ENCODE data around the gene ACACB. TPM values are rescaled to one million over a fixed set of nuclear protein-coding genes. Genes with fewer than 3 reads are reported as not detected.

ACACB gene
- total and polyA plus RNA-seq, 7 experiments from 2014 or later: 3.8 to 58.3 (median 30.9) TPM

GRCh38 chr12:109244073-109244472 is 127.7 kb downstream of the ACACB start:
- ChIA-PET CTCF (no interaction called here), POLR2A (no interaction called here)
- Histone ChIP-seq H3K9me3 (ENCODE audit: control insufficient read depth in 2 of 3, low read length in 3 of 3) (no peaks in the 10 kb centered on the region), H3K27me3 (ENCODE audit: control insufficient read depth in 2 of 2, insufficient read depth in 2 of 2, low read length in 2 of 2) (no peaks in the 10 kb centered on the region), H3K36me3 (ENCODE audit: control insufficient read depth in 2 of 3, insufficient read depth in 3 of 3, low read length in 3 of 3) (peaks cover 0 to 49% (median 0%) of the 10 kb centered on the region in 3 experiments), H3K4me3 (ENCODE audit: low read length) (no peak overlapping the region), H3K4me1 (ENCODE audit: control insufficient read depth in 2 of 2, insufficient read depth in 2 of 2, low read length in 2 of 2) (no peaks in the 10 kb centered on the region), H3K27ac (ENCODE audit: low read depth, low read length) (no peak overlapping the region)
- Mint-ChIP-seq H3K27ac (no peak overlapping the region), H3K4me3 (no peak overlapping the region), H3K27me3 (no peaks in the 10 kb centered on the region), H3K4me1 (peaks cover 0 to 2% (median 0%) of the 10 kb centered on the region in 7 donors), H3K9me3 (no peaks in the 10 kb centered on the region), H3K36me3 (peaks cover 0 to 80% (median 40%) of the 10 kb centered on the region in 5 donors)
- intact Hi-C loops (cut with micrococcal nuclease): no loop called here
- ATAC-seq: no peak
- no peak for DNase-seq

GRCh38 chr12:109246221-109246620 is 129.8 kb downstream of the ACACB start:
- Histone ChIP-seq H3K4me1 (ENCODE audit: control insufficient read depth in 2 of 2, insufficient read depth in 2 of 2, low read length in 2 of 2) (no peaks in the 10 kb centered on the region), H3K4me3 (ENCODE audit: low read length) (no peak overlapping the region), H3K36me3 (ENCODE audit: control insufficient read depth in 2 of 3, insufficient read depth in 3 of 3, low read length in 3 of 3) (peaks cover 0 to 31% (median 0%) of the 10 kb centered on the region in 3 experiments), H3K27me3 (ENCODE audit: control insufficient read depth in 2 of 2, insufficient read depth in 2 of 2, low read length in 2 of 2) (no peaks in the 10 kb centered on the region), H3K9me3 (ENCODE audit: control insufficient read depth in 2 of 3, low read length in 3 of 3) (no peaks in the 10 kb centered on the region), H3K27ac (ENCODE audit: low read depth, low read length) (no peak overlapping the region)
- intact Hi-C loops (cut with micrococcal nuclease): no loop called here
- H3K4me1 Mint-ChIP-seq: no peaks in the 10 kb centered on the region
- POLR2A ChIA-PET: no interaction called here
- CTCF ChIA-PET: no interaction called here
- peaks cover 0 to 77% (median 35%) of the 10 kb centered on the region in 5 donors for H3K36me3 Mint-ChIP-seq
- no peak overlapping the region for H3K4me3 Mint-ChIP-seq
- ATAC-seq: no peak
- H3K27ac Mint-ChIP-seq: no peak overlapping the region
- peaks cover 0 to 4% (median 0%) of the 10 kb centered on the region in 11 donors for H3K9me3 Mint-ChIP-seq
- H3K27me3 Mint-ChIP-seq: no peaks in the 10 kb centered on the region
- no peak for DNase-seq

GRCh38 chr12:109247831-109248654 is 131.7 kb downstream of the ACACB start:
- Mint-ChIP-seq H3K4me1 (no peaks in the 10 kb centered on the region), H3K27ac (no peak overlapping the region), H3K4me3 (no peak overlapping the region), H3K9me3 (peaks cover 0 to 15% (median 4%) of the 10 kb centered on the region in 11 donors), H3K27me3 (no peaks in the 10 kb centered on the region), H3K36me3 (peaks cover 4 to 76% (median 36%) of the 10 kb centered on the region in 5 donors)
- no peak overlapping the region for H3K4me3 ChIP-seq (ENCODE audit: low read length)
- ChIA-PET POLR2A (no interaction called here), CTCF (no interaction called here)
- peaks cover 0 to 19% (median 0%) of the 10 kb centered on the region in 3 experiments for H3K36me3 ChIP-seq (ENCODE audit: control insufficient read depth in 2 of 3, insufficient read depth in 3 of 3, low read length in 3 of 3)
- no peaks in the 10 kb centered on the region for H3K4me1 ChIP-seq (ENCODE audit: control insufficient read depth in 2 of 2, insufficient read depth in 2 of 2, low read length in 2 of 2)
- ATAC-seq (no peak), DNase-seq (no peak)
- no peaks in the 10 kb centered on the region for H3K27me3 ChIP-seq (ENCODE audit: control insufficient read depth in 2 of 2, insufficient read depth in 2 of 2, low read length in 2 of 2)
- peaks cover 0 to under 1% (median 0%) of the 10 kb centered on the region in 3 experiments for H3K9me3 ChIP-seq (ENCODE audit: control insufficient read depth in 2 of 3, low read length in 3 of 3)
- H3K27ac ChIP-seq (ENCODE audit: low read depth, low read length): no peak overlapping the region
- intact Hi-C loops (cut with micrococcal nuclease): no loop called here

GRCh38 chr12:109250523-109250922 is 134.1 kb downstream of the ACACB start:
- H3K4me3 Mint-ChIP-seq: no peak overlapping the region
- Histone ChIP-seq H3K9me3 (ENCODE audit: control insufficient read depth in 2 of 3, low read length in 3 of 3) (peaks cover 0 to 12% (median 0%) of the 10 kb centered on the region in 3 experiments), H3K27ac (ENCODE audit: low read depth, low read length) (no peak overlapping the region), H3K36me3 (ENCODE audit: control insufficient read depth in 2 of 3, insufficient read depth in 3 of 3, low read length in 3 of 3) (peaks cover 0 to 31% (median 0%) of the 10 kb centered on the region in 3 experiments), H3K4me1 (ENCODE audit: control insufficient read depth in 2 of 2, insufficient read depth in 2 of 2, low read length in 2 of 2) (no peaks in the 10 kb centered on the region), H3K4me3 (ENCODE audit: low read length) (no peak overlapping the region), H3K27me3 (ENCODE audit: control insufficient read depth in 2 of 2, insufficient read depth in 2 of 2, low read length in 2 of 2) (no peaks in the 10 kb centered on the region)
- peaks cover 7 to 32% (median 11%) of the 10 kb centered on the region in 11 donors for H3K9me3 Mint-ChIP-seq
- ChIA-PET POLR2A (no interaction called here), CTCF (no interaction called here)
- H3K27me3 Mint-ChIP-seq: no peaks in the 10 kb centered on the region
- H3K4me1 Mint-ChIP-seq: no peaks in the 10 kb centered on the region
- H3K36me3 Mint-ChIP-seq: peaks cover 17 to 87% (median 58%) of the 10 kb centered on the region in 5 donors
- ATAC-seq (no peak), DNase-seq (no peak)
- H3K27ac Mint-ChIP-seq: no peak overlapping the region
- intact Hi-C loops (cut with micrococcal nuclease): no loop called here

- H3K36me3 Mint-ChIP-seq: peaks cover 19 to 81% (median 55%) of the 10 kb centered on the region in 5 donors
Observed at GRCh38 chr12:109252799-109253198, 136.4 kb downstream of the ACACB start.

GRCh38 chr12:109253913-109254544 is 137.6 kb downstream of the ACACB start:
- DNase-seq (no peak), ATAC-seq (no peak)
- no peaks in the 10 kb centered on the region for H3K4me1 ChIP-seq (ENCODE audit: control insufficient read depth in 2 of 2, insufficient read depth in 2 of 2, low read length in 2 of 2)
- peaks cover 0 to 30% (median 0%) of the 10 kb centered on the region in 3 experiments for H3K36me3 ChIP-seq (ENCODE audit: control insufficient read depth in 2 of 3, insufficient read depth in 3 of 3, low read length in 3 of 3)
- no peak overlapping the region for H3K27ac ChIP-seq (ENCODE audit: low read depth, low read length)
- H3K4me3 ChIP-seq (ENCODE audit: low read length): no peak overlapping the region
- H3K4me1 Mint-ChIP-seq: peaks cover 0 to 2% (median 0%) of the 10 kb centered on the region in 7 donors
- no peak overlapping the region for H3K4me3 Mint-ChIP-seq
- H3K9me3 ChIP-seq (ENCODE audit: control insufficient read depth in 2 of 3, low read length in 3 of 3): peaks cover 0 to 12% (median 0%) of the 10 kb centered on the region in 3 experiments
- H3K27me3 Mint-ChIP-seq: no peaks in the 10 kb centered on the region
- intact Hi-C loops (cut with micrococcal nuclease): no loop called here
- peak overlapping the region in 1 of 9 donors; percentile 23 for H3K27ac Mint-ChIP-seq
- CTCF ChIA-PET: no interaction called here
- POLR2A ChIA-PET: no interaction called here
- H3K9me3 Mint-ChIP-seq: peaks cover 7 to 32% (median 11%) of the 10 kb centered on the region in 11 donors
- no peaks in the 10 kb centered on the region for H3K27me3 ChIP-seq (ENCODE audit: control insufficient read depth in 2 of 2, insufficient read depth in 2 of 2, low read length in 2 of 2)
- H3K36me3 Mint-ChIP-seq: peaks cover 19 to 72% (median 56%) of the 10 kb centered on the region in 5 donors

More at GRCh38 chr12:109252799-109253198, 136.4 kb downstream of the ACACB start:
- Mint-ChIP-seq H3K27me3 (no peaks in the 10 kb centered on the region), H3K9me3 (peaks cover 7 to 32% (median 11%) of the 10 kb centered on the region in 11 donors), H3K27ac (no peak overlapping the region), H3K4me3 (no peak overlapping the region), H3K4me1 (peaks cover 0 to 2% (median 0%) of the 10 kb centered on the region in 7 donors)
- ATAC-seq (no peak), DNase-seq (no peak)
- no peaks in the 10 kb centered on the region for H3K4me1 ChIP-seq (ENCODE audit: control insufficient read depth in 2 of 2, insufficient read depth in 2 of 2, low read length in 2 of 2)
- H3K27ac ChIP-seq (ENCODE audit: low read depth, low read length): no peak overlapping the region
- H3K27me3 ChIP-seq (ENCODE audit: control insufficient read depth in 2 of 2, insufficient read depth in 2 of 2, low read length in 2 of 2): no peaks in the 10 kb centered on the region
- intact Hi-C loops (cut with micrococcal nuclease): no loop called here
- H3K36me3 ChIP-seq (ENCODE audit: control insufficient read depth in 2 of 3, insufficient read depth in 3 of 3, low read length in 3 of 3): peaks cover 0 to 25% (median 0%) of the 10 kb centered on the region in 3 experiments
- POLR2A ChIA-PET: no interaction called here
- H3K4me3 ChIP-seq (ENCODE audit: low read length): no peak overlapping the region
- peaks cover 0 to 12% (median 0%) of the 10 kb centered on the region in 3 experiments for H3K9me3 ChIP-seq (ENCODE audit: control insufficient read depth in 2 of 3, low read length in 3 of 3)
- CTCF ChIA-PET: no interaction called here
